Skeletal muscle cell (primary cell): ENCODE data around the gene DCAF5.
A peak's percentile ranks its signal among the peaks of the same experiment; 100 is the strongest.

Experiments
- DNase-seq: peaks from one replicate; pipeline ENCODE4 v3.0.0-alpha.2; 2010; ENCODE audit warnings: low read depth
- H3K4me3 ChIP-seq: 2 replicates; pipeline ENCODE4 v1.5.1; 2011; ENCODE audit warnings: low read depth, mild to moderate bottlenecking, control low read depth, low read length, moderate library complexity

The DCAF5 gene

DNA sequence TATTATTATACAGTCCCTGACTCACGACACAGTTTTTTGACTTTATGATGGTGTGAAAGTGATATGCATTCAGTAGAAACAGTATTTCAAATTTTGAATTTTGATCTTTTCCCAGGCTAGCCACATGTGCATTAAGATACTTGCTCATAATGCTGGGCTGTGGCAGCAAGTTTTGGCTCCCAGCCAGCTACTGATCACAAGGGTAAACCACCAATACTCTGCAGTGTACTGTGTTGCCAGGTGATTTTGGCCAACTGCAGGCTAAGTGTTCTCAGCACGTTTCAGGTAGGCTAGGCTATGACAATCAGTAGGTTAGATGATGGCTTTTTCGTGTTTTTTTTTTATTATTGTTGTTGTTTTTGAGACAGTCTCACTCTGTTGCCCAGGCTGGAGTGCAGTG, 104.5 kb downstream of the DCAF5 start:
- no peak overlapping the region for H3K4me3 ChIP-seq
- no peak for DNase-seq

DNA sequence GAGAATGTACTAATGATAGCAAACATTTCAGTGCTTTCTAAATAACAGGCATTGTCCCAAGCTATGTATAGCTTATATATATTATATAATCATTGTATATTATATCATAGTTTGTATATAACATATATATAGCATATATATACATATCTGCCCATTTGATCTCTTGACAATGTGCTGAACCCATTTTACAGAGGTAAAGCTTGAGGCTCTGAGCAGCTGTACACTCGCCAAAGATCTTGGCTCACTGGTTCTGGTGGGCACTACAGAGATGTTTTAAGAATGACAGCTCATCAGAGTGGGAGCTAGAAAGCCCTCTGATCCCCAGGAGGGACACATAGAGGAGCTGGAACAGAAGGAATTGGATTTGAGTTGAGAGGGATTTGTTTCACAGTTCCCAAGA, 105.7 kb downstream of the DCAF5 start:
- H3K4me3 ChIP-seq = no peak overlapping the region
- DNase-seq = no peak

DNA sequence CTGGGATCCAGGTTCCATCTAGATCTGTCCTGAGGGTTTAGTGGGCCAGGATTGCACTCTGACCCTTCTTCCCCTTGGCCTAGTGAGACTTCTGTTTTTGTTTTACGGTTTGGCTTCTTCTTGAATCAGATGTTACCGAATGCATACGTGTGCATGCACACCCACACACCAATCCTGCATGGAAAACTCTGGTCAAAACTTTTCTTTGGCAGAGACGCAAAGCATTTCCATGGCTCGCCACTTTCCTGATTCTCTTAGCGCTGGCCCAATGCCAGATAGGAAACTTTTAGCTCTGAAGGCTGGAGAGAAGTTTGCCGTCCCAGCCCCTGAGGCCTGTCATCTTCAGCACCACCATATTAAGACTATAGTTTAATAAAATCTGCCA, 106.5 kb downstream of the DCAF5 start:
- H3K4me3 ChIP-seq = no peak overlapping the region
- DNase-seq = peak; percentile 72

DNA sequence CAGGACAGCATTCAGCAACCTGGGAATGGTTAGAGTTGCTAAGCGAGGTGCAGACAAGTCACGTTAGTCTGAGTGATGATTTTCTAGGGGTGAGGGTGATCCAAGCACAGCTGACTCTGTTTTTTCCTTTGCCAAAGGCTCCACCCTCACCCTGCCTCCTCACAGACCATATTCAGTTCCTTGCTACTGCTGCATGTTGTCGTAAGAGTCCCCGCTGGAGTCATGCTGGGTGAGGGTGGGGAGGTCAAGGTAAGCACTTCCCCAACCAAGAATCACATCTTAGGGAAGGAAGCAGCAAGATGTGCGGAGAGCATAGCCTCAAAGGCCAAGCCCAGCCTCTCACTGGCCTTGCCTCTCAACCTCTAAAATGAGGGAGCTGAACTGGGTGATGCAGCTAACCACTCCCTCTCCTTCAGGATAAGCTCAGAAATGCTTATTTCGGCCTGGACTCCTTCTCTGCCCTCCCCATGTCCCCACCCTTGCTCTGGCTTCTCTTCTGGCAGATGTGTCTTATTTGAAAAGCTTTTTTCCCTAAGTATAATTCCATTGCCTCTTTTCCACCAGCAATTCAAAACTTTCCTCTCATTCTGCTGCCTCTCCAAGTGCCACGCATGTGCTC, 107.0 kb downstream of the DCAF5 start:
- no peak overlapping the region for H3K4me3 ChIP-seq
- peak; percentile 48 for DNase-seq

DNA sequence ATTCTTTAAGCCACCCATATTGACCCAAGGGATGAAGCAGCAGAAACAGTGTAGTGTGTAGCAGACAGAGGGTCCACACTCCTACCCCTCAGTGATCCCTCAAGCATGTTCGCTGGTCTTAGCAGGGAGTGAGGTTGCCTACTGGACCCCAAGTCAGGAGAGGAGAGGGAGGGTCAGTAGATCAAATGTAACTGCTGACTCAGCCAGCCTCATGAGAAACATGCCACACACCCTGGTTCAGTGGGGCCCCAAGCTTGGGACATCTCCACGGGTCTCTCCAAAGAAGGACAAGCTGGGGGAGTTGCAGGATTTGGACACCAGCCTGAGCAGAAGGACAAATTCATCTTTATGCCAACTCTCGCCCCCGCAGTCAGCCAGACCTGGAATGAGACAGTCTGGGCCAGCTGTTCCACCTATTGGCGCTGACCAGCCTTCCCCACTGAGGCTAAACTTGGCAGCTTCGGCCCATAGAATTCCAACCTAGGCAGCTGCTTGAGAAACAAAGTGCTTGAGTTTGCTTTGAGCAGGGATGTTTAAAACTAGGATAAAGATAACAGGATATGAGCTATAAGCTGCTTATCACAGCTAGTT, 107.9 kb downstream of the DCAF5 start:
- no peak overlapping the region for H3K4me3 ChIP-seq
- peak; percentile 66 for DNase-seq

- H3K4me3 ChIP-seq = no peak overlapping the region
- no peak for DNase-seq
Measured at GRCh38 chr14:69044296-69044695, 108.6 kb downstream of the DCAF5 start.

DNA sequence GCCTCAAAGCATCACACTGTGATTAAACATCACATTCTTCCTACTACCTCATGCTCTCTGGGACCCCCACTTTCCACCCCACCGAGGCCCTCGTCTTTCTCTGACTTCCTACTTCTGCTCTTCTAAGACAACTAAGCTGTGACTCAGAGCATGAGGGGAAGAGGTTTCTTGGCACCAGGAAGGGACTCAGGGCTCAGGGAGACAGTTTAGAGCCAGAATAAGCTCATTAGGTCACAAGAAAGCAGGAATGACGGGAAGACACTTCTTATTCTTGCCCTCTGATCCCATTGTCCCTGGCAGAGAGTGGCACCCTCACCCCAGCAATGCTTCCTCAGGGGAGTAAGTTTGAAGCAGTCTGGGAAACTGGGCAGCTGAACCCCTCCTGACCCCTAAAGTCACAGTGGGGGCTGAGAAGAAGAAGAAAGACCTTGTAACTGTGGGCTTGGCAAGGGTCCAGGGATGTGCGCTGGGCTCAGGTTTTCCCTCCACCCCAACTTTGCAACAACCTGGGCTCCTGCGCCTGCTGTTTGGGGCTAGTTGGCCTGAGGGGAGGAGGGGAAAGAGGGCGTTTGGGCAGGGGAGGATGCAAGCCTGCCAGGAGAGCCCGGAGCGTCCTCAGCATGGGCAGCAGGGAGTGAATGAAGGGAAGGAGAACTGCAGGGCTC, 109.2 kb downstream of the DCAF5 start:
- H3K4me3 ChIP-seq = no peak overlapping the region
- no peak for DNase-seq

- DNase-seq = no peak
- no peak overlapping the region for H3K4me3 ChIP-seq
Measured at GRCh38 chr14:69042787-69043444, 110.0 kb downstream of the DCAF5 start.

- no peak overlapping the region for H3K4me3 ChIP-seq
- DNase-seq = no peak
Measured at GRCh38 chr14:69042299-69042698, 110.6 kb downstream of the DCAF5 start.

DNA sequence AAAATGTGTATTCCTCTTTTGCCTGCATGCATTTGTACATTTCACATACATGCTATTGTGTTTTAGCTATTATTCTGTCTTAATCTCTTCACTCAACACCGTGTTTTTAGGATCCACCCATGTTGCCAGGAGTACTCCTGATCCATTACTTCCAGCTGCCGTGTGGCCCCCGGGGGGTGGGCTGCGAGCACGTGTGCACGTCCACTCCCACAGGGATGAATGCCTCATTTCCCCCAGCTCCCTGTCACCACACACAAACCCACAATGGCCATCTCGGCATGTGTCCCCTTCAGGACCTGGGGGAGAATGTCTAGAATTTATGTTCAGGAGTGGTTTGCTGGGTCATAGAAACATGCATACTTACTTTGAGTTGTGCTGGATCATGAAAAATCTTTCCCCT, 111.1 kb downstream of the DCAF5 start:
- DNase-seq = no peak
- H3K4me3 ChIP-seq = no peak overlapping the region

DNA sequence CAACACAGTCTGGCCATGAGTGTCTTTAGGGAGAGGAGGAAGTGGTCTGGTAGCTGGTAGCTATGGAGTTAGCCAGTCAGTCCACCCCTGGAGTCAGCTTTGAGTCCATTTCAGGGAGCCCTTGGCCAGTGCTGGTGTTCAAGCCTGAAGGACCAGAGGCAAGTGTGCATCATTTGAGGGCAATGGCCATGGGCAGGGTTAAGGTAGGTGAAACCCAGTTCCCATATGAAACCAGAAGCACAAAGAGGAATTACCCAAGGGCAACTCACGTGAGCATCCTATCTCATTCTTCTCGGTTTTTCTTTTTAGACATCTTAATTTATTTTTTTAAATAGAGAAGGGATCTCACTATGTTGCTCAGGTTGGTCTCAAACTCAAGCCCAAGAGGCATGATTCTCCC, 112.6 kb downstream of the DCAF5 start:
- DNase-seq = no peak

GRCh38 chr14:69039288-69039628, 113.7 kb downstream of the DCAF5 start:
- DNase-seq = no peak
- no peak overlapping the region for H3K4me3 ChIP-seq

More for the DNA sequence above, 112.6 kb downstream of the DCAF5 start:
- H3K4me3 ChIP-seq = no peak overlapping the region

DNA sequence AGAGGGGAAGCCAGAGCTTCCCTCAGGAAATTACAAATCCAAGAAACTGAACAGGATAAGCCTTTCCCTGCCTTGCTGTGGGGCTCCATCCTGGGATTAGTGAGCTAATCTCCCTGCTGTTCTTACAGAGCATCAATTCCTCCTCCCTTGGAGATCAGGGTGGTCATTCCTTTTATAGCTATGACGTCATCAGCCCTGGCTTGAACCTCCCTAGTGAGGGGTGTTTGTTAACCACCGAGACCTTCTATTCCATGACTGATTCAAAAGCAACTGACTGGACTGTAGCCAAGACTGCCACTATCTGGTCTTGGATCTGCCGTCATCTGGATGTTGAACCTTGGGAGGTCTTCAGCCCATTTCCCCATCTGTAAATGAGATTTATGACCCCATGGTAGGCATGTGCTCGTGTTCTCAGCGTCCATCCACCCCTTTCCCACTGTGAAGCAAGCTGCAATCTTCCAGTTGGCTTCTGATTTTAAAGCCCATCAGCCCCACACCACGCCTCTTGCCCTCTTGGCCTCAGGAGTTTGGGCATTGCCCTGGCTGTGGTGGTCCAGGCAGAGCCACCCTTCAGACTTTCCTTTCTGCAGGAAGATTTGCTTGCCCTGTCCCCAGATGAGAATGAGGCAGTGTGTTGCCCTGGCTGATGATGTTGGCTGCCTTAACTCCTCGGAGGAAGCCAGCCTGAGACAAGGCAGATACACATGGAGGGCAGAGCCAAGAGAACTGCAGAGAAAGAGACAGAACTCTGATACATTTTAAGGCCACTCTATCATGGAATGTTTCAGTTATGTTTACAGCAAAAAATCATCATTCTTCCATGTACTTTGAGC, 114.2 kb downstream of the DCAF5 start:
- peak; percentile 98 for DNase-seq
- no peak overlapping the region for H3K4me3 ChIP-seq

DNA sequence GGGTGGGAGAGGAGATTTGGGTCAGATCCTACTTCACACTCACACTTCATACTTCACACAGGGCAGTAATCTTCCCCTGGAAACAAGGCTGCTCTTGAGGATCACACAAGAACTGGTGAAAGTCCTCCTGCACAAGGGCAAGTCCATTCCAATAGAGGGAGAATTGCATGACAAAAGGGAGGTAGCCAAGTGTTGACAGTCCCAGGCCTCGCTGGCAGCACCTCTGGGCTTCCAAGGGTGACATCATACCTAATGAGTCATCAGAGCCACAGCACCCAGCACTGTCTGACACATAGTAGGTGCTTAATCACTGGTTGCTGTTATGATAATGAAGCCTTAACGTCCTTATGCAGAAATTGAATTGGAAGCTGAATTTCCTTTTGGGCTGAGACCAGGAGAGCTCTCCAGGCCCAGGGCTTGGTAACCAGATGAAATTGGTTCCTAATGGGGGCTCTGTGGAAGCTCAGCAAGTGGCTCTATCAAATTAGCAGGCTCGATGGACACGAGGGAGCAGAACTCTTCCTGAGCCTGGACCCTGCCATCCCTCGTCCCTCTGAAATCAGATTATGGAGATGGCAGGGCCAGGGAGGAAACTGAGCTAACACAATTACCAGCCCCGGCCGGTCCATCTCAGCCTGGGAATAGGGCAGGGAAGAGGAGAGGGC, 115.0 kb downstream of the DCAF5 start:
- no peak overlapping the region for H3K4me3 ChIP-seq
- DNase-seq = no peak

- DNase-seq = no peak
- H3K4me3 ChIP-seq = no peak overlapping the region
Measured at GRCh38 chr14:69036757-69037506, 116.0 kb downstream of the DCAF5 start.

DNA sequence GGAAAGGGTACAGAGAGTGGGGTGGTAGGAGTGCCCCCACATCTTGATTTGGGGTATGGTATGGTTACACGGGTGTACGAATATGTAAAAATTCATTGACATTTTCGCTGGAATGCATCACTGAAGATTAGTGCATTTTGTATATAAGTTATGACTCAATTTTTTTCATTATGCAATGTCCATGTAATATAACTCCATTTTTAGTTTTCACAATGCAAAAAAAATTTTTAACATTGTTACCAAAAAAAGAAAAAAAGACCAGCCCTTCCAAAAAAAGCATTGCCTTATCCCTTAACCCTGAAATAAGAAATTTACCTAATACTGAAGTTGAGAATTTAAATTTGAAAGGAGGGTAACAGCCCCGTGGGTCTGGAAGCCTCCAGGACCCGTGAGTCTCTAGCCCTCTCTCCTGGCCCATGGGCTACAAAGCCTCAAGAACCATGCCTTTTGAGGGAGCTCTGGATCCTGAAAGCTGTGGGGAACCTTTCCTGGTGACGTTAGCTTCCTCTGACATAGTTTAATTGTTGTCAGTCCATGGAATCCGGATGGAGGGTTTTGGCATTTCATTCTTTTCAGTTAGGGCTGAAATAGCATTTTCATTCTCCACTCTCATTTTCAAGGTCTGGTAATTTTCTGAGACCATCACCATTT, 118.2 kb downstream of the DCAF5 start:
- no peak overlapping the region for H3K4me3 ChIP-seq
- no peak for DNase-seq

DNA sequence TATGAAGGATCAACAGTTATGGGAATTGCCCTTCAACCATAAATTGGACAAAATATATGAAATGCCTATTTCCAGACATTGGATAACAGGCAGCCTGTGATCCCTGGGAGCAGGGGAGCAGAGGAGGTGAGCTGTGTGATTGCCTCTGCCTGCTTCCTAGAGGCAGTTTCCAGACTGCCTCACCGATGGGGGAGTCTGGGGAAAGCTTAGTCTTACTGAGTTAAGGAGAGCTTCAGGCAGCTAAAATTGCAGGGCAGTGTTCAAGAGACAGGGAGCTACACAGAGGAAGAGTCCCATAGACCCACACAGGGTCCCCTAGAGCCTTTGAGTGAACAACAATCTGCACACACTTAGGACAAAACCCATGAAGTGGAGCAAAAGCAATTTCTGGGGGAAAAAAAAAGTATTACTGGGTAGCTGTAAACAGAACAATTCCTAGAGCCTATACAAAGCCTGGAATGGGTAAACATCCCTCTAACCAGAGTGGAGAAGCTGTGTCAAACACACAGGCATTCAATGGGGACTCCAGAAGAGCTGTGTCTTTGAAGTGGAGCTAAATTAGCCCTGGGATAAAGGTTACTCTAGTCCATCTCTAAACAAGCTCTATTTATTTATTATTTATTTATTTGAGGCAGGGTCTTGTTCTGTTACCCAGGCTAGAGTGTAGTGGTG, 125.5 kb downstream of the DCAF5 start:
- no peak overlapping the region for H3K4me3 ChIP-seq
- no peak for DNase-seq

DNA sequence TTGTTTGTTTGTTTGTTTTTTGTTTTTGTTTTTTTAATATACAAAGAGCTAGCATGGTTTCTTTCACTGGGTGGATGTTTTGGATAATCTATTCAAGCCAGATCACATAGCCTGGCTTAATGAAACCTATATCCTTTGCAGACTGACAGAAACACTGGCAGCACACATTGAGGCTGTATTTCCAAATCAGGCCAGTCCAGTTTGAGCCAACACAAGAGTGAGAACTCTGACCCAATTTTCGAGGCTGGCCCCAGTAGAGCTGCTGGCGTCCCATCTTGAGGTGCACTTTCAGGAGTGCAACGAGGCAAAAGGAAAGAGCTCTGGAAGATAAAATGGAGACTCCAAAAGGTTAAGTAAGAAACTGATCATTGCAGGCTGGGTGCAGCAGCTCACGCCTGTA, 129.9 kb downstream of the DCAF5 start:
- H3K4me3 ChIP-seq = no peak overlapping the region
- no peak for DNase-seq
